WTC11 (cell line): ENCODE results near the gene DNAJC15. TPM values are rescaled to one million over a fixed set of nuclear protein-coding genes. Genes with fewer than 3 reads are reported as not detected.

Source experiments
- ATAC-seq: fragments of 200-7000 bp; cut with Tn5 transposase; 2 replicates; pipeline ENCODE4 v1.10.0; 2021; ENCODE audit warnings: mild to moderate bottlenecking, moderate library complexity
- CTCF ChIA-PET: fragments of 300-600 bp; sonication (Branson Sonifier 250); formaldehyde crosslinking; loops from one replicate; lab custom pipeline; 2021; ENCODE audit warnings: antibody characterized with exemption; lab: Charles Lee
- POLR2A ChIA-PET: fragments of 350-600 bp; sonication (Branson Sonifier 250); formaldehyde crosslinking; loops from one replicate; lab custom pipeline; 2021; ENCODE audit warnings: antibody characterized with exemption; lab: Charles Lee
- DNase-seq: peaks from one replicate; pipeline ENCODE4 v3.0.0; 2021; ENCODE audit warnings: low spot score
- H3K27ac Mint-ChIP-seq: 2 replicates; pipeline ENCODE4 v1.8.0; 2021; ENCODE audit warnings: mixed read lengths
- H3K27me3 Mint-ChIP-seq: 2 replicates; pipeline ENCODE4 v1.8.0; 2021; ENCODE audit warnings: low read depth, mild to moderate bottlenecking, moderate library complexity, mixed read lengths
- H3K36me3 Mint-ChIP-seq: 2 replicates; pipeline ENCODE4 v1.8.0; 2021; ENCODE audit warnings: mixed read lengths
- H3K4me1 Mint-ChIP-seq: 2 replicates; pipeline ENCODE4 v1.8.0; 2022; ENCODE audit warnings: mixed read lengths
- H3K4me3 Mint-ChIP-seq: 2 replicates; pipeline ENCODE4 v1.8.0; 2021; ENCODE audit warnings: mild to moderate bottlenecking, moderate library complexity, mixed read lengths
- H3K9me3 Mint-ChIP-seq: 2 replicates; pipeline ENCODE4 v1.8.0; 2021; ENCODE audit warnings: mixed read lengths
- CREM ChIP-seq: sonication (generic); formaldehyde crosslinking; IDR thresholded peaks from 2 replicates; pipeline ENCODE4 v1.8.1; 2022; ENCODE audit warnings: mild to moderate bottlenecking, missing genetic modification reagents, moderate library complexity
- ELF4 ChIP-seq: sonication (generic); formaldehyde crosslinking; IDR thresholded peaks from 2 replicates; pipeline ENCODE4 v1.8.1; 2022; ENCODE audit warnings: low read depth, mild to moderate bottlenecking, moderate library complexity, missing genetic modification reagents
- EMX1 ChIP-seq: fragments of 250-450 bp; sonication (Bioruptor Pico); IDR thresholded peaks from 2 replicates; pipeline ENCODE4 v1.8.0; 2021; ENCODE audit warnings: mild to moderate bottlenecking
- FOXK1 ChIP-seq: sonication (generic); formaldehyde crosslinking; IDR thresholded peaks from 2 replicates; pipeline ENCODE4 v1.8.0; 2022; ENCODE audit warnings: mild to moderate bottlenecking, moderate library complexity, missing genetic modification reagents
- GABPB1 ChIP-seq: sonication (generic); formaldehyde crosslinking; IDR thresholded peaks from 2 replicates; pipeline ENCODE4 v1.8.1; 2023; ENCODE audit warnings: mild to moderate bottlenecking, missing genetic modification reagents
- GRHL2 ChIP-seq: fragments of 250-450 bp; sonication (Bioruptor Pico); IDR thresholded peaks from 2 replicates; pipeline ENCODE4 v1.8.0; 2022; ENCODE audit warnings: mild to moderate bottlenecking, moderate library complexity; ENCODE audit not compliant: insufficient replicate concordance, severe bottlenecking
- HMGA2 ChIP-seq: fragments of 250-450 bp; sonication (Bioruptor Pico); IDR thresholded peaks from 2 replicates; pipeline ENCODE4 v1.4.0; 2021; ENCODE audit warnings: mild to moderate bottlenecking, moderate library complexity
- NR2C2 ChIP-seq: sonication (generic); formaldehyde crosslinking; IDR thresholded peaks from 2 replicates; pipeline ENCODE4 v1.8.0; 2022; ENCODE audit warnings: mild to moderate bottlenecking, missing genetic modification reagents
- OVOL2 ChIP-seq: fragments of 250-450 bp; sonication (Bioruptor Pico); IDR thresholded peaks from 2 replicates; pipeline ENCODE4 v1.9.0; 2021; ENCODE audit warnings: mild to moderate bottlenecking, borderline replicate concordance
- RORB ChIP-seq: fragments of 250-450 bp; sonication (Bioruptor Pico); IDR thresholded peaks from 2 replicates; pipeline ENCODE4 v1.9.0; 2021; ENCODE audit warnings: mild to moderate bottlenecking
- SMAD4 ChIP-seq: sonication (generic); formaldehyde crosslinking; IDR thresholded peaks from 2 replicates; pipeline ENCODE4 v1.8.0; 2022; ENCODE audit warnings: mild to moderate bottlenecking, missing genetic modification reagents
- SP1 ChIP-seq: sonication (generic); formaldehyde crosslinking; conservative IDR thresholded peaks from 2 replicates; pipeline ENCODE4 v1.8.1; 2022; ENCODE audit warnings: missing genetic modification reagents
- ZNF219 ChIP-seq: sonication (generic); formaldehyde crosslinking; IDR thresholded peaks from 2 replicates; pipeline ENCODE4 v1.8.0; 2023; ENCODE audit warnings: missing genetic modification reagents, mild to moderate bottlenecking, borderline replicate concordance
- ZNF423 ChIP-seq: fragments of 250-450 bp; sonication (Bioruptor Pico); IDR thresholded peaks from 2 replicates; pipeline ENCODE4 v2.1.2; 2022; ENCODE audit warnings: mild to moderate bottlenecking, moderate library complexity
- total RNA-seq: library from RNA; stranded (reverse); gene quantifications from 3 replicates; pipeline ENCODE4 v1.2.3, GENCODE V29; 2021
- TF ChIP-seq, protein P1 (sequence below): sonication (generic); formaldehyde crosslinking; IDR thresholded peaks from 2 replicates; pipeline ENCODE4 v1.8.0; 2022; ENCODE audit warnings: mild to moderate bottlenecking, missing genetic modification reagents
- TF ChIP-seq, protein P2 (sequence below): sonication (generic); formaldehyde crosslinking; IDR thresholded peaks from 2 replicates; pipeline ENCODE4 v1.8.0; 2022; ENCODE audit warnings: mild to moderate bottlenecking, missing genetic modification reagents
- TF ChIP-seq, protein P3 (sequence below): sonication (generic); formaldehyde crosslinking; IDR thresholded peaks from 2 replicates; pipeline ENCODE4 v1.8.0; 2023; ENCODE audit warnings: missing genetic modification reagents, mild to moderate bottlenecking, borderline replicate concordance
- TF ChIP-seq, protein P4 (sequence below): sonication (generic); formaldehyde crosslinking; IDR thresholded peaks from 2 replicates; pipeline ENCODE4 v1.8.1; 2022; ENCODE audit warnings: mild to moderate bottlenecking, missing genetic modification reagents, moderate library complexity, borderline replicate concordance
- TF ChIP-seq, protein P5 (sequence below): sonication (generic); formaldehyde crosslinking; IDR thresholded peaks from 2 replicates; pipeline ENCODE4 v1.8.0; 2023; ENCODE audit warnings: mild to moderate bottlenecking, missing genetic modification reagents

The DNAJC15 gene
- total RNA-seq, 1 experiment from 2014 or later = 12.2 TPM

DNA sequence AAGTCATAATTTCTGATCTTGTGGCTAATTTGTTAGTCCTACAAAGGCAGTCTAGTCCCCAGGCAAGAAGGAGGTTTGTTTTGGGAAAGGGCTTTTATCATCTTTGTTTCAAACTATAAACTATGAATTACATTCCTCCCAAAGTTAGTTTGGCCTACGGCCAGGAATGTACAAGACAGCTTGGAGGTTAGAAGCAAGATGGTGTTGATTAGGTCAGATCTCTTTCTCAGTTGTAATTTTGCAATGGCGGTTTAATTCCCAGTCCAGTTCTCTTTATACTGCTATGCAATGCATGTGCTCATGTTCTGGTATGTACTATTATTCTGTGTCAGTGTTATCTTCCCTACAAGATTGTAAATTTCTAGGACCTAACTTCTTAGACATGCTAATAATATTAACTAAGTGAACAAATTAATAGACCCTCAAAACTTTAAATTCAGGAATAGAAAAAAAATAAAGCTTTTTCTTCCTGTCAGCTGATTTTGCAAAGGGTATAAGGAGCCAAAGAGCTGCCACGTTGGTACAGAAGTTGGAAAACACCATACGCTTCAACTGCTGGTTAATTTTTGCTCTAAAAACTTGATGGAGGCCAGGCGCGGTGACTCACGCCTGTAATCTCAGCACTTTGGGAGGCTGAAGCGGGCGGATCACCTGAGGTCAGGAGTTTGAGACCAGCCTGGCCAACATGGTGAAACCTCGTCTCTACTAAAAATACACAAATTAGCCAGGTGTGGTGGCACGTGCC, 1.3 kb upstream of the DNAJC15 start (continued):
- TF ChIP-seq SMAD4 (CRISPR knock-in tag) = no peak
- TF ChIP-seq EMX1 (CRISPR knock-in tag) = no peak
- TF ChIP-seq, protein P1, sequence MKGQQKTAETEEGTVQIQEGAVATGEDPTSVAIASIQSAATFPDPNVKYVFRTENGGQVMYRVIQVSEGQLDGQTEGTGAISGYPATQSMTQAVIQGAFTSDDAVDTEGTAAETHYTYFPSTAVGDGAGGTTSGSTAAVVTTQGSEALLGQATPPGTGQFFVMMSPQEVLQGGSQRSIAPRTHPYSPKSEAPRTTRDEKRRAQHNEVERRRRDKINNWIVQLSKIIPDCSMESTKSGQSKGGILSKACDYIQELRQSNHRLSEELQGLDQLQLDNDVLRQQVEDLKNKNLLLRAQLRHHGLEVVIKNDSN (CRISPR knock-in tag) = no peak
- TF ChIP-seq CREM = no peak
- TF ChIP-seq, protein P2, sequence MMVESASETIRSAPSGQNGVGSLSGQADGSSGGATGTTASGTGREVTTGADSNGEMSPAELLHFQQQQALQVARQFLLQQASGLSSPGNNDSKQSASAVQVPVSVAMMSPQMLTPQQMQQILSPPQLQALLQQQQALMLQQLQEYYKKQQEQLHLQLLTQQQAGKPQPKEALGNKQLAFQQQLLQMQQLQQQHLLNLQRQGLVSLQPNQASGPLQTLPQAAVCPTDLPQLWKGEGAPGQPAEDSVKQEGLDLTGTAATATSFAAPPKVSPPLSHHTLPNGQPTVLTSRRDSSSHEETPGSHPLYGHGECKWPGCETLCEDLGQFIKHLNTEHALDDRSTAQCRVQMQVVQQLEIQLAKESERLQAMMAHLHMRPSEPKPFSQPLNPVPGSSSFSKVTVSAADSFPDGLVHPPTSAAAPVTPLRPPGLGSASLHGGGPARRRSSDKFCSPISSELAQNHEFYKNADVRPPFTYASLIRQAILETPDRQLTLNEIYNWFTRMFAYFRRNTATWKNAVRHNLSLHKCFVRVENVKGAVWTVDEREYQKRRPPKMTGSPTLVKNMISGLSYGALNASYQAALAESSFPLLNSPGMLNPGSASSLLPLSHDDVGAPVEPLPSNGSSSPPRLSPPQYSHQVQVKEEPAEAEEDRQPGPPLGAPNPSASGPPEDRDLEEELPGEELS = no peak
- no peak for TF ChIP-seq ZNF423 (CRISPR knock-in tag)
- TF ChIP-seq, protein P3, sequence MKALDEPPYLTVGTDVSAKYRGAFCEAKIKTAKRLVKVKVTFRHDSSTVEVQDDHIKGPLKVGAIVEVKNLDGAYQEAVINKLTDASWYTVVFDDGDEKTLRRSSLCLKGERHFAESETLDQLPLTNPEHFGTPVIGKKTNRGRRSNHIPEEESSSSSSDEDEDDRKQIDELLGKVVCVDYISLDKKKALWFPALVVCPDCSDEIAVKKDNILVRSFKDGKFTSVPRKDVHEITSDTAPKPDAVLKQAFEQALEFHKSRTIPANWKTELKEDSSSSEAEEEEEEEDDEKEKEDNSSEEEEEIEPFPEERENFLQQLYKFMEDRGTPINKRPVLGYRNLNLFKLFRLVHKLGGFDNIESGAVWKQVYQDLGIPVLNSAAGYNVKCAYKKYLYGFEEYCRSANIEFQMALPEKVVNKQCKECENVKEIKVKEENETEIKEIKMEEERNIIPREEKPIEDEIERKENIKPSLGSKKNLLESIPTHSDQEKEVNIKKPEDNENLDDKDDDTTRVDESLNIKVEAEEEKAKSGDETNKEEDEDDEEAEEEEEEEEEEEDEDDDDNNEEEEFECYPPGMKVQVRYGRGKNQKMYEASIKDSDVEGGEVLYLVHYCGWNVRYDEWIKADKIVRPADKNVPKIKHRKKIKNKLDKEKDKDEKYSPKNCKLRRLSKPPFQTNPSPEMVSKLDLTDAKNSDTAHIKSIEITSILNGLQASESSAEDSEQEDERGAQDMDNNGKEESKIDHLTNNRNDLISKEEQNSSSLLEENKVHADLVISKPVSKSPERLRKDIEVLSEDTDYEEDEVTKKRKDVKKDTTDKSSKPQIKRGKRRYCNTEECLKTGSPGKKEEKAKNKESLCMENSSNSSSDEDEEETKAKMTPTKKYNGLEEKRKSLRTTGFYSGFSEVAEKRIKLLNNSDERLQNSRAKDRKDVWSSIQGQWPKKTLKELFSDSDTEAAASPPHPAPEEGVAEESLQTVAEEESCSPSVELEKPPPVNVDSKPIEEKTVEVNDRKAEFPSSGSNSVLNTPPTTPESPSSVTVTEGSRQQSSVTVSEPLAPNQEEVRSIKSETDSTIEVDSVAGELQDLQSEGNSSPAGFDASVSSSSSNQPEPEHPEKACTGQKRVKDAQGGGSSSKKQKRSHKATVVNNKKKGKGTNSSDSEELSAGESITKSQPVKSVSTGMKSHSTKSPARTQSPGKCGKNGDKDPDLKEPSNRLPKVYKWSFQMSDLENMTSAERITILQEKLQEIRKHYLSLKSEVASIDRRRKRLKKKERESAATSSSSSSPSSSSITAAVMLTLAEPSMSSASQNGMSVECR = no peak
- no peak for TF ChIP-seq RORB (CRISPR knock-in tag)
- no peak for TF ChIP-seq FOXK1 (CRISPR knock-in tag)
- no peak for TF ChIP-seq HMGA2
- TF ChIP-seq NR2C2 (CRISPR knock-in tag) = no peak
- TF ChIP-seq ELF4 (CRISPR knock-in tag) = no peak
- TF ChIP-seq SP1 = no peak

DNA sequence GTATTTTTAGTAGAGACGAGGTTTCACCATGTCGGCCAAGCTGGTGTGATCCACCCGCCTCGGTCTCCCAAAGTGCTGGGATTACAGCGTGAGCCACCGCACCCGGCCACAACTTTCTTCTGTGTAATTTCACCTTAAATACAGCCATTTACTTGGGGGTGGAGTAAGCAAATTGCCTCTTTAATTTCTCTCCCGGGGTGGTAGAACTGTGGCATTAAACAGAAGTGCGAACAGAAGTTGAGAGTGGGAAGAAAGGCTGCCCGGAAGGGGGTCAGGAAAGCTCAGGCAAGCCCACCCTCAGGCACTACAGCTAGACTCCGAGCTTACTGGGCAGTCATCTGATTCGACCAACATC, 475 bp upstream of the DNAJC15 start:
- ATAC-seq = no peak
- H3K27ac Mint-ChIP-seq = peak overlapping the region; percentile 26; the same call in 1 of the 2 replicates

More for the DNA sequence above, 475 bp upstream of the DNAJC15 start:
- TF ChIP-seq GRHL2 (CRISPR knock-in tag) = no peak
- TF ChIP-seq, protein P4, sequence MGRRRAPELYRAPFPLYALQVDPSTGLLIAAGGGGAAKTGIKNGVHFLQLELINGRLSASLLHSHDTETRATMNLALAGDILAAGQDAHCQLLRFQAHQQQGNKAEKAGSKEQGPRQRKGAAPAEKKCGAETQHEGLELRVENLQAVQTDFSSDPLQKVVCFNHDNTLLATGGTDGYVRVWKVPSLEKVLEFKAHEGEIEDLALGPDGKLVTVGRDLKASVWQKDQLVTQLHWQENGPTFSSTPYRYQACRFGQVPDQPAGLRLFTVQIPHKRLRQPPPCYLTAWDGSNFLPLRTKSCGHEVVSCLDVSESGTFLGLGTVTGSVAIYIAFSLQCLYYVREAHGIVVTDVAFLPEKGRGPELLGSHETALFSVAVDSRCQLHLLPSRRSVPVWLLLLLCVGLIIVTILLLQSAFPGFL = no peak
- TF ChIP-seq, protein P5, sequence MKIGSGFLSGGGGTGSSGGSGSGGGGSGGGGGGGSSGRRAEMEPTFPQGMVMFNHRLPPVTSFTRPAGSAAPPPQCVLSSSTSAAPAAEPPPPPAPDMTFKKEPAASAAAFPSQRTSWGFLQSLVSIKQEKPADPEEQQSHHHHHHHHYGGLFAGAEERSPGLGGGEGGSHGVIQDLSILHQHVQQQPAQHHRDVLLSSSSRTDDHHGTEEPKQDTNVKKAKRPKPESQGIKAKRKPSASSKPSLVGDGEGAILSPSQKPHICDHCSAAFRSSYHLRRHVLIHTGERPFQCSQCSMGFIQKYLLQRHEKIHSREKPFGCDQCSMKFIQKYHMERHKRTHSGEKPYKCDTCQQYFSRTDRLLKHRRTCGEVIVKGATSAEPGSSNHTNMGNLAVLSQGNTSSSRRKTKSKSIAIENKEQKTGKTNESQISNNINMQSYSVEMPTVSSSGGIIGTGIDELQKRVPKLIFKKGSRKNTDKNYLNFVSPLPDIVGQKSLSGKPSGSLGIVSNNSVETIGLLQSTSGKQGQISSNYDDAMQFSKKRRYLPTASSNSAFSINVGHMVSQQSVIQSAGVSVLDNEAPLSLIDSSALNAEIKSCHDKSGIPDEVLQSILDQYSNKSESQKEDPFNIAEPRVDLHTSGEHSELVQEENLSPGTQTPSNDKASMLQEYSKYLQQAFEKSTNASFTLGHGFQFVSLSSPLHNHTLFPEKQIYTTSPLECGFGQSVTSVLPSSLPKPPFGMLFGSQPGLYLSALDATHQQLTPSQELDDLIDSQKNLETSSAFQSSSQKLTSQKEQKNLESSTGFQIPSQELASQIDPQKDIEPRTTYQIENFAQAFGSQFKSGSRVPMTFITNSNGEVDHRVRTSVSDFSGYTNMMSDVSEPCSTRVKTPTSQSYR (CRISPR knock-in tag) = no peak
- TF ChIP-seq GABPB1 (CRISPR knock-in tag) = no peak
- no peak for TF ChIP-seq OVOL2
- no peak for TF ChIP-seq ZNF219
- TF ChIP-seq, all 79 proteins: peak for 0
- Mint-ChIP-seq H3K4me3 (peak overlapping the region; percentile 92), H3K9me3 (no peaks in the 10 kb centered on the region), H3K4me1 (peaks cover 10% of the 10 kb centered on the region), H3K36me3 (peaks cover 3% of the 10 kb centered on the region; the same call in 1 of the 2 replicates), H3K27me3 (peaks cover 4% of the 10 kb centered on the region)
- ChIA-PET CTCF (interaction anchor here (0.9 to 2.6 kb wide), 5 partner anchors 54 to 704 kb away, joined by 3 to 12 read pairs (median 3); no protein-coding TSS in a partner anchor), POLR2A (no interaction called here)
- no peak for DNase-seq
